Amygdala (tissue), 56 donors: Measurements from ENCODE around the gene C17orf58.
"Not testable (repeated sequence)": the region's sequence is repeated elsewhere in the genome, so short reads cannot be mapped to it uniquely, and the experiment has no call there.

Experiments
- DNase-seq, 56 donors: peaks; one replicate each; lab custom pipeline; 2025; lab: John Stamatoyannopoulos, UW

Gene C17orf58

GRCh38 chr17:68006797-68007196 is 10.5 kb upstream of the C17orf58 start:
- DNase-seq: no peak

GRCh38 chr17:68004201-68004600 is 7.9 kb upstream of the C17orf58 start:
- no peak for DNase-seq

- DNase-seq: no peak
These were observed 3.1 kb upstream of the C17orf58 start for GRCh38 chr17:67999291-67999911.

- DNase-seq: no peak
These were observed 2.2 kb upstream of the C17orf58 start for GRCh38 chr17:67998466-67998865.

- peak in 28 of 56 donors; percentile 5 to 53 (median 24) for DNase-seq
These were observed 552 bp downstream of the C17orf58 start for GRCh38 chr17:67995570-67996263.

- peak in 4 of 56 donors; percentile 6 to 45 (median 14) for DNase-seq
These were observed 1.3 kb downstream of the C17orf58 start for GRCh38 chr17:67994817-67995569.

GRCh38 chr17:67993998-67994361 is 2.3 kb downstream of the C17orf58 start:
- peak in 3 of 56 donors; percentile 40 to 65 (median 56) for DNase-seq

GRCh38 chr17:67993153-67993997 is 2.9 kb downstream of the C17orf58 start:
- DNase-seq: peak in 49 of 56 donors; percentile 31 to 89 (median 70)

- DNase-seq: peak in 2 of 56 donors; percentile 41 to 44
These were observed 3.6 kb downstream of the C17orf58 start for GRCh38 chr17:67992548-67993152.

- DNase-seq: no peak
These were observed 5.4 kb downstream of the C17orf58 start for GRCh38 chr17:67990909-67991308.

GRCh38 chr17:67983383-67983688 is 12.9 kb downstream of the C17orf58 start:
- DNase-seq: no peak

- no peak for DNase-seq
These were observed 13.4 kb downstream of the C17orf58 start for GRCh38 chr17:67982686-67983382.

GRCh38 chr17:67982034-67982640 is 14.1 kb downstream of the C17orf58 start:
- no peak for DNase-seq

GRCh38 chr17:67980883-67981282 is 15.4 kb downstream of the C17orf58 start:
- DNase-seq: not testable (repeated sequence)

GRCh38 chr17:67980456-67980855 is 15.8 kb downstream of the C17orf58 start:
- DNase-seq: peak in 3 of 56 donors; percentile 7 to 16 (median 16)

GRCh38 chr17:67976306-67976705 is 20.0 kb downstream of the C17orf58 start:
- DNase-seq: not testable (repeated sequence)

- DNase-seq: no peak
These were observed 21.6 kb downstream of the C17orf58 start for GRCh38 chr17:67974598-67975066.

GRCh38 chr17:67974185-67974584 is 22.1 kb downstream of the C17orf58 start:
- DNase-seq: no peak

GRCh38 chr17:67970783-67971182 is 25.5 kb downstream of the C17orf58 start:
- DNase-seq: no peak
